ENCODE data around the gene CFAP90. TPM values are rescaled to one million over a fixed set of nuclear protein-coding genes. Genes with fewer than 3 reads are reported as not detected.

CFAP90 gene
- total RNA-seq, 1 experiment from 2014 or later = not detected

DNA sequence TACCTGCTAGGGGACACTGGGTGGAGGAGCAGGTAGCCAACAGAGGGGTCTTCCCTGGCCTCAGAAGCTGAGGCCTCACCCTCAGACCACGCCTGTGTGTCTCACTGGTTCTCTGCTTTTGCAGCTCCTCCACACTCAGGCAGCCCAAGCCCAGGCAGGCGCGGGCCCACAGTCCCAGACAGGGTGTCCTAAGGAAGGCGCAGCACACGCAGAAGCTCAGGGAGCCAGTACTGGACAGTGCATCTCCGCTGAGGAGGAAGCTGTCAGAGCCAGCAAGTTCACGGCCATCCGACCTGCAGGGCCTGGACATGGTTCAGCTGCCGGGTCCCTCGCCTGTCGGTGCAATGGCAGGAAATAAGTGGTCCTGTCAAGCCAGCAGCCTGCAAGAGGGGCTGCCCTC lies 25.3 kb downstream of the CFAP90 start:
- ChIA-PET RAD21 (ENCODE audit: low non-redundant PET in 1 of 2, low total read pairs in 2 of 2, uncharacterized antibody in 2 of 2, unreplicated experiment in 2 of 2) (no interaction called here), POLR2A (no interaction called here), CTCF (interaction anchor here (0.9 kb wide), 1 partner anchor 9 kb away, joined by 4 read pairs; no protein-coding TSS in a partner anchor)
- DNase-seq (ENCODE audit: low read depth, low spot score) = no peak
- peaks cover 34% of the 10 kb centered on the region; the same call in 1 of the 2 replicates for H3K27me3 ChIP-seq (ENCODE audit: insufficient read depth, low read length)
- no peaks in the 10 kb centered on the region for H3K36me3 ChIP-seq (ENCODE audit: control insufficient read depth in 1 of 2, insufficient read depth in 2 of 2, low read length in 2 of 2)
- no peak overlapping the region for H3K4me3 ChIP-seq (replicated peaks in 1 of 2; ENCODE audit: low read depth in 1 of 2, low read length in 2 of 2)
- intact Hi-C loops (cut with micrococcal nuclease) = no loop called here
- H3K27ac ChIP-seq (ENCODE audit: low read depth, low read length) = no peak overlapping the region
- H3K4me2 ChIP-seq (ENCODE audit: low read length) = no peak overlapping the region
- H4K20me1 ChIP-seq (ENCODE audit: insufficient read depth) = no peaks in the 10 kb centered on the region
- H3K4me1 ChIP-seq (ENCODE audit: control insufficient read depth in 1 of 2, insufficient read depth in 2 of 2, low read length in 2 of 2) = no peaks in the 10 kb centered on the region
- ATAC-seq = no peak
- H3K79me2 ChIP-seq (ENCODE audit: insufficient read depth, low read length) = no peaks in the 10 kb centered on the region
- no peak overlapping the region for H3K9ac ChIP-seq (ENCODE audit: low read length)
- no peaks in the 10 kb centered on the region for H3K9me3 ChIP-seq (ENCODE audit: control insufficient read depth in 1 of 2, insufficient read depth in 1 of 2, low read depth in 1 of 2, low read length in 2 of 2)
- no peak overlapping the region for H2AFZ ChIP-seq (ENCODE audit: low read depth, low read length, poor library complexity, severe bottlenecking)
- TF ChIP-seq FOSL1 (IDR thresholded peaks at IDR 0.05; ENCODE audit: low read depth) = no peak
- no TSS peak for BruUV-seq (replicated peaks)
- no peaks in the 10 kb centered on the region for H3K9me2 ChIP-seq (ENCODE audit: insufficient read depth)

DNA sequence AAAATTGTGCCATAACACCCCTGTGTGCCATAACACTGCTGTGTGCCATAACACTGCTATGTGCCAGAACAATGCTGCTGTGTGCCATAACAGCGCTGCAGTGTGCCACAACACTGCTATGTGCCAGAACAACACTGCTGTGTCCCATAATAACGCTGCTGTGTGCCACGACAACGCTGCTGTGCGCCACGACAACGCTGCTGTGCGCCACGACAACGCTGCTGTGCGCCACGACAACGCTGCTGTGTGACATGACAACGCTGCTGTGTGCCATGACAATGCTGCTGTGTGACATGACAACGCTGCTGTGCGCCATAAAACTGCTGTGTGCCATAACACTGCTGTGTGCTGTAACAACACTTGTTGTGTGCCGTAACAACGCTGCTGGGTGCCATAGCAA lies 25.9 kb downstream of the CFAP90 start:
- H3K9ac ChIP-seq (ENCODE audit: low read length) = no peak overlapping the region
- no peak for DNase-seq (ENCODE audit: low read depth, low spot score)
- H3K9me3 ChIP-seq (ENCODE audit: control insufficient read depth in 1 of 2, insufficient read depth in 1 of 2, low read depth in 1 of 2, low read length in 2 of 2) = no peaks in the 10 kb centered on the region
- intact Hi-C loops (cut with micrococcal nuclease) = no loop called here
- H3K4me3 ChIP-seq (replicated peaks in 1 of 2; ENCODE audit: low read depth in 1 of 2, low read length in 2 of 2) = no peak overlapping the region
- ChIA-PET POLR2A (no interaction called here), RAD21 (ENCODE audit: low non-redundant PET in 1 of 2, low total read pairs in 2 of 2, uncharacterized antibody in 2 of 2, unreplicated experiment in 2 of 2) (no interaction called here), CTCF (interaction anchor here (0.9 kb wide), 1 partner anchor 8 kb away, joined by 4 read pairs; no protein-coding TSS in a partner anchor)
- no peaks in the 10 kb centered on the region for H4K20me1 ChIP-seq (ENCODE audit: insufficient read depth)
- no peaks in the 10 kb centered on the region for H3K79me2 ChIP-seq (ENCODE audit: insufficient read depth, low read length)
- H3K27ac ChIP-seq (ENCODE audit: low read depth, low read length) = no peak overlapping the region
- no peaks in the 10 kb centered on the region for H3K9me2 ChIP-seq (ENCODE audit: insufficient read depth)
- H3K4me1 ChIP-seq (ENCODE audit: control insufficient read depth in 1 of 2, insufficient read depth in 2 of 2, low read length in 2 of 2) = no peaks in the 10 kb centered on the region
- TF ChIP-seq, protein P1, sequence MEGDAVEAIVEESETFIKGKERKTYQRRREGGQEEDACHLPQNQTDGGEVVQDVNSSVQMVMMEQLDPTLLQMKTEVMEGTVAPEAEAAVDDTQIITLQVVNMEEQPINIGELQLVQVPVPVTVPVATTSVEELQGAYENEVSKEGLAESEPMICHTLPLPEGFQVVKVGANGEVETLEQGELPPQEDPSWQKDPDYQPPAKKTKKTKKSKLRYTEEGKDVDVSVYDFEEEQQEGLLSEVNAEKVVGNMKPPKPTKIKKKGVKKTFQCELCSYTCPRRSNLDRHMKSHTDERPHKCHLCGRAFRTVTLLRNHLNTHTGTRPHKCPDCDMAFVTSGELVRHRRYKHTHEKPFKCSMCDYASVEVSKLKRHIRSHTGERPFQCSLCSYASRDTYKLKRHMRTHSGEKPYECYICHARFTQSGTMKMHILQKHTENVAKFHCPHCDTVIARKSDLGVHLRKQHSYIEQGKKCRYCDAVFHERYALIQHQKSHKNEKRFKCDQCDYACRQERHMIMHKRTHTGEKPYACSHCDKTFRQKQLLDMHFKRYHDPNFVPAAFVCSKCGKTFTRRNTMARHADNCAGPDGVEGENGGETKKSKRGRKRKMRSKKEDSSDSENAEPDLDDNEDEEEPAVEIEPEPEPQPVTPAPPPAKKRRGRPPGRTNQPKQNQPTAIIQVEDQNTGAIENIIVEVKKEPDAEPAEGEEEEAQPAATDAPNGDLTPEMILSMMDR (IDR thresholded peaks at IDR 0.05 in 2 of 3, conservative IDR thresholded peaks at IDR 0.05 in 1 of 3; ENCODE audit: borderline replicate concordance in 1 of 3, insufficient read depth in 1 of 3, low read depth in 2 of 3, low read length in 2 of 3) = no peak
- TF ChIP-seq EZH2phosphoT487 (IDR thresholded peaks at IDR 0.05; ENCODE audit: borderline replicate concordance) = no peak
- TF ChIP-seq FOSL1 (IDR thresholded peaks at IDR 0.05; ENCODE audit: low read depth) = no peak
- no peak for TF ChIP-seq POLR2AphosphoS5 (IDR thresholded peaks at IDR 0.05; ENCODE audit: low read depth, low read length)
- no peak for TF ChIP-seq JUND (IDR thresholded peaks at IDR 0.05)
- TF ChIP-seq, protein P2, sequence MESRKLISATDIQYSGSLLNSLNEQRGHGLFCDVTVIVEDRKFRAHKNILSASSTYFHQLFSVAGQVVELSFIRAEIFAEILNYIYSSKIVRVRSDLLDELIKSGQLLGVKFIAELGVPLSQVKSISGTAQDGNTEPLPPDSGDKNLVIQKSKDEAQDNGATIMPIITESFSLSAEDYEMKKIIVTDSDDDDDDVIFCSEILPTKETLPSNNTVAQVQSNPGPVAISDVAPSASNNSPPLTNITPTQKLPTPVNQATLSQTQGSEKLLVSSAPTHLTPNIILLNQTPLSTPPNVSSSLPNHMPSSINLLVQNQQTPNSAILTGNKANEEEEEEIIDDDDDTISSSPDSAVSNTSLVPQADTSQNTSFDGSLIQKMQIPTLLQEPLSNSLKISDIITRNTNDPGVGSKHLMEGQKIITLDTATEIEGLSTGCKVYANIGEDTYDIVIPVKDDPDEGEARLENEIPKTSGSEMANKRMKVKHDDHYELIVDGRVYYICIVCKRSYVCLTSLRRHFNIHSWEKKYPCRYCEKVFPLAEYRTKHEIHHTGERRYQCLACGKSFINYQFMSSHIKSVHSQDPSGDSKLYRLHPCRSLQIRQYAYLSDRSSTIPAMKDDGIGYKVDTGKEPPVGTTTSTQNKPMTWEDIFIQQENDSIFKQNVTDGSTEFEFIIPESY (IDR thresholded peaks at IDR 0.05; ENCODE audit: extremely low read depth, insufficient replicate concordance, low read length) = no peak
- TF ChIP-seq EGR1 (IDR thresholded peaks at IDR 0.05; ENCODE audit: low read depth) = no peak
- TF ChIP-seq CEBPB (IDR thresholded peaks at IDR 0.05; ENCODE audit: low read depth) = no peak
- no peak for TF ChIP-seq SP1 (IDR thresholded peaks at IDR 0.05; ENCODE audit: low read depth)
- TF ChIP-seq CBX3 (IDR thresholded peaks at IDR 0.05; ENCODE audit: low read depth) = no peak
- TF ChIP-seq, protein P3, sequence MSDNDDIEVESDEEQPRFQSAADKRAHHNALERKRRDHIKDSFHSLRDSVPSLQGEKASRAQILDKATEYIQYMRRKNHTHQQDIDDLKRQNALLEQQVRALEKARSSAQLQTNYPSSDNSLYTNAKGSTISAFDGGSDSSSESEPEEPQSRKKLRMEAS (IDR thresholded peaks at IDR 0.05) = no peak
- no peaks in the 10 kb centered on the region for H3K36me3 ChIP-seq (ENCODE audit: control insufficient read depth in 1 of 2, insufficient read depth in 2 of 2, low read length in 2 of 2)
- BruUV-seq (replicated peaks) = no TSS peak
- peaks cover 32% of the 10 kb centered on the region; the same call in 1 of the 2 replicates for H3K27me3 ChIP-seq (ENCODE audit: insufficient read depth, low read length)
- no peak overlapping the region for H2AFZ ChIP-seq (ENCODE audit: low read depth, low read length, poor library complexity, severe bottlenecking)
- no peak for ATAC-seq
- H3K4me2 ChIP-seq (ENCODE audit: low read length) = no peak overlapping the region
